GM20000 (cell line): ENCODE results near the gene GATAD2A.

ENCODE experiments used
- DNase-seq: peaks from one replicate; pipeline ENCODE4 v3.0.0; 2012; ENCODE audit warnings: low spot score
- CTCF ChIP-seq: IDR thresholded peaks from 2 replicates; pipeline ENCODE4 v1.5.1; 2012; ENCODE audit warnings: mild to moderate bottlenecking, control low read depth; ENCODE audit errors: extremely low read depth, missing control alignments

GATAD2A gene

GRCh38 chr19:19500975-19501644 lies 95.6 kb downstream of the GATAD2A start:
- no peak for TF ChIP-seq CTCF
- no peak for DNase-seq

GRCh38 chr19:19501798-19502197 lies 96.3 kb downstream of the GATAD2A start:
- DNase-seq = no peak
- no peak for TF ChIP-seq CTCF

GRCh38 chr19:19502281-19502680 lies 96.8 kb downstream of the GATAD2A start:
- DNase-seq = no peak

GRCh38 chr19:19502808-19503602 lies 97.5 kb downstream of the GATAD2A start:
- TF ChIP-seq CTCF = no peak
- DNase-seq = no peak

More at GRCh38 chr19:19502281-19502680, 96.8 kb downstream of the GATAD2A start:
- TF ChIP-seq CTCF = no peak

GRCh38 chr19:19504754-19505668 lies 99.5 kb downstream of the GATAD2A start:
- TF ChIP-seq CTCF = no peak
- no peak for DNase-seq

GRCh38 chr19:19505669-19506326 lies 100.3 kb downstream of the GATAD2A start:
- no peak for TF ChIP-seq CTCF
- DNase-seq = no peak
